ENCODE measurements around the gene PODXL.

The PODXL gene

DNA sequence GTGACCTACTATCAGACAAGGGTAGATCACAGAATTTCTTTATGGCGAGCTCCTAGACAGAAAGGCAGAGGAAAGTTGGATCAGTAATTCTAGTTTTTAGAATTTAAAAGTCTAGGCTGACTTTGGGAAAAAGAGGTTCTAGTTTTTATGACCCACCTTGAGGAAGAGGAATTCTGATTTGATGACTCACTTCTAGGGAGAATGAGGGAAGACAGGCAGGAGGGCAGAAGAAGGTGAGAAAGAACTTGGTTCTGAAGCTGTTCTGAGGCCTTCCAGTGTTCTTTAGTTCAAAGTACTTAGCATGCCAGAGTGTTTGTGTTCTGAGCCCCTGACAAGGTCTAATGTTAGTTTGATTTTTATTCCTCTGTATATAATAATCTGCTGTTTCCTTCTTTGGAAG is 97.2 kb downstream of the PODXL start:
- H3K27ac ChIP-seq = no peak overlapping the region
- peak; percentile 2 for DNase-seq (ENCODE audit: low read depth, low spot score)

DNA sequence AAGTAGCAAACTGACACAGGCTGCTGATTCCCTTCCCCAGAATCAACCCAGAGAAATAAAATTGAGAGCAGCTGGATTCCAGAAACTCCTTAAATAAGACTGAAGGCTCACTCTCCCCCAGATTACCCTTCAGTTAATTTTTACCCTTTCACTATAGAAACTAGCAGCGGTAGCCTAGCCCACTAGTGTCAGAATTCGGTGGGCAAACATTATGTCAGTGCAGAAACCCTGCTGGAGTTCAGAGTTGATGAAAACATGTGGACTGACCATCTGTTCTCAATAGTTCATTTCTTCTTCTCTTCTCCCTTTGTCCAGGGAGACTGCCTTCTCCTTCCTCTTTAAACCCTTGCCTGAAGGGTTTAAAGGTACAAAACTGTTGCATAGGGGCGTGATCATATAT is 100.1 kb downstream of the PODXL start:
- no peak overlapping the region for H3K27ac ChIP-seq
- DNase-seq (ENCODE audit: low read depth, low spot score) = no peak

DNA sequence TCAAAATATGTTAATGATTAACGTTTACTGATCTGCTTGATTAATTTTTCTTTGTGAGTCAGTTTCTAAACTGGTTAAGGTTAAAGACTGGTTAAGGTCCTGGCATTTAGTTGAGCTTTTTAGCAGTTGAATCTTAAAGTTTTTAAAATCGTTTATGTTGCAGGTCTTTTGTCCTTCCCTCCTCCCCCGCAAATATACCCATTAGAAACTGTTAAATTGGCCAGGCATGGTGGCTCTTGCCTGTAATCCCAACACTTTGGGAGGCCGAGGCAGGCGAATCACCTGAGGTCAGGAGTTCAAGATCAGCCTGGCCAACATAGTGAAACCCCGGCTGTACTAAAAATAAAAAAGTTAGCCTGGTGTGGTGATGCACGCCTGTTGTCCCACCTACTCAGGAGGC is 100.9 kb downstream of the PODXL start:
- DNase-seq (ENCODE audit: low read depth, low spot score) = no peak
- H3K27ac ChIP-seq = no peak overlapping the region

DNA sequence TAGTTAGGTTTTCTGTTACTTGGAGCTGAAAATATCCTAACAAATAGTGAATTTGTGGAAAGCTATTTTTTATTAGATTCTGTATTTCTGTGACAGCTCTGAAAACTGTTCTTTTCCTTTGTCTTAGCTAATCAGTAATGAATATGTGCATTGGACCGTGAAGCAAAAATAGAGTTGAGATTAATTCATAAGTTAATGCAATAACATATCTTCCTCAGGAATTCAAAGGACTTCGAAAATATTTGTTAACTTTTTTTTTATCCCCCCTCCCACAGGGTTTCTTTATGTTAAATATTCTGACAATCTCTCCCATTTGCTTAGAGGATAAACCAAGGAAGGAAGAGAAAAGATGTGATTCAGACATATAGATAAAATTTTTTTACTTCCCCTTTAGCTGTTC is 101.4 kb downstream of the PODXL start:
- no peak overlapping the region for H3K27ac ChIP-seq
- DNase-seq (ENCODE audit: low read depth, low spot score) = no peak

DNA sequence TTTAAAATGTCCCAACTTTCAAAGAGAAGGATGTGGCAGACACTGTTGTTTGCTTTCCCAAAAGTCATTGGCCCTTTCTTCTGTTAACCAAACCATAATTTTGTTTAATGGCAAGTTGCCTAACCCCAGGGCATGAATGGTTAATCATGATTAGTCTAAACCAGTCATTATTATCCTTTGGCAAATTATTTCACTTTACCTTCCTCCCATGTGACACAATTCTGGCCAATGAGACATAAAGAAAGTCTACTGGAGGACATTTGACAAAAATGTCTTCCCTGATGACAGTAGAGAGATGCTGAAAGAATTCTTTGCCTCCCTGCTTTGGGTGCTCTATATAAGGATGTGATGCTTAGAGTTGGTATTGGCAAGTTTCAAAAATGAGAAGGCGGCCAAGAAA is 101.9 kb downstream of the PODXL start:
- H3K27ac ChIP-seq = no peak overlapping the region
- no peak for DNase-seq (ENCODE audit: low read depth, low spot score)

All from epithelial cell of prostate (primary cell).